Superior temporal gyrus (tissue), 1 donor: ENCODE measurements around the gene ARPP21.
"Not testable (repeated sequence)": the region's sequence is repeated elsewhere in the genome, so short reads cannot be mapped to it uniquely, and the experiment has no call there.

Experiments used
- DNase-seq: peaks from one replicate; pipeline ENCODE4 v3.0.0-alpha.2; 2016; ENCODE audit errors: extremely low spot score

Gene ARPP21

GRCh38 chr3:35780800-35781199, 141.5 kb downstream of the ARPP21 start:
- DNase-seq, result no peak

- no peak for DNase-seq
Measured at GRCh38 chr3:35781558-35781957, 142.2 kb downstream of the ARPP21 start.

- DNase-seq, result no peak
Measured at GRCh38 chr3:35782355-35782754, 143.0 kb downstream of the ARPP21 start.

- DNase-seq, result no peak
Measured at GRCh38 chr3:35784169-35784568, 144.8 kb downstream of the ARPP21 start.

GRCh38 chr3:35785234-35785888, 146.0 kb downstream of the ARPP21 start:
- no peak for DNase-seq

GRCh38 chr3:35787936-35788335, 148.6 kb downstream of the ARPP21 start:
- no peak for DNase-seq

- no peak for DNase-seq
Measured at GRCh38 chr3:35789042-35789831, 149.9 kb downstream of the ARPP21 start.

GRCh38 chr3:35790764-35791163, 151.4 kb downstream of the ARPP21 start:
- DNase-seq, result no peak

- DNase-seq, result no peak
Measured at GRCh38 chr3:35793667-35794066, 154.3 kb downstream of the ARPP21 start.

GRCh38 chr3:35800960-35801459, 161.7 kb downstream of the ARPP21 start:
- no peak for DNase-seq

- no peak for DNase-seq
Measured at GRCh38 chr3:35814531-35814930, 175.2 kb downstream of the ARPP21 start.

GRCh38 chr3:35815796-35816195, 176.5 kb downstream of the ARPP21 start:
- DNase-seq, result not testable (repeated sequence)

GRCh38 chr3:35817216-35817615, 177.9 kb downstream of the ARPP21 start:
- DNase-seq, result no peak

- no peak for DNase-seq
Measured at GRCh38 chr3:35832140-35832571, 192.8 kb downstream of the ARPP21 start.
